K562 (cell line): ENCODE measurements around the gene PRKCG.

Source experiments
- ARHGAP35 ChIP-seq: fragments of 450-650 bp; IDR thresholded peaks from 2 replicates; pipeline ENCODE4 v1.6.1; 2018; ENCODE audit not compliant: partially characterized antibody
- HMG20B ChIP-seq: fragments of 250-450 bp; sonication (Bioruptor Pico); IDR thresholded peaks from 2 replicates; pipeline ENCODE4 v1.5.0; 2021; ENCODE audit warnings: mild to moderate bottlenecking
- MAZ ChIP-seq, 2 experiments: fragments of 450-650 bp in 1 of 2; sonication (generic) in 1 of 2; formaldehyde crosslinking; IDR thresholded peaks in 1 of 2; conservative IDR thresholded peaks in 1 of 2; 2 replicates each; pipeline versions ENCODE4 v1.4.0 to v1.5.0; 2020; ENCODE audit warnings: mild to moderate bottlenecking in 1 of 2, missing genetic modification reagents in 1 of 2
- MYC ChIP-seq, 2 experiments: fragments of 250-450 bp in 1 of 2; sonication (Bioruptor Pico) in 1 of 2; IDR thresholded peaks; 2 replicates each; pipeline versions ENCODE4 v1.5.1 to v1.6.1; 2012 to 2021; ENCODE audit warnings: low read depth in 2 of 2, borderline replicate concordance in 1 of 2, improper control_type of control experiment in 1 of 2, low read length in 1 of 2, mild to moderate bottlenecking in 1 of 2, moderate library complexity in 1 of 2
- PRPF4 ChIP-seq: fragments of 200-400 bp; formaldehyde crosslinking; IDR thresholded peaks from one replicate; pipeline ENCODE4 v1.6.1; 2017; ENCODE audit warnings: low read length, low read depth, mild to moderate bottlenecking; ENCODE audit not compliant: insufficient read depth, poor library complexity, severe bottlenecking
- PTBP1 ChIP-seq: fragments of 200-400 bp; formaldehyde crosslinking; IDR thresholded peaks from 2 replicates; pipeline ENCODE4 v1.6.1; 2017; ENCODE audit warnings: low read depth, low read length
- ZBED1 ChIP-seq: IDR thresholded peaks from 2 replicates; pipeline ENCODE4 v1.6.1; 2014
- ZNF785 ChIP-seq: fragments of 250-450 bp; sonication (Bioruptor Pico); IDR thresholded peaks from 2 replicates; pipeline ENCODE4 v1.4.0; 2020; ENCODE audit warnings: mild to moderate bottlenecking
- TF ChIP-seq, protein P1 (sequence below): sonication (generic); formaldehyde crosslinking; IDR thresholded peaks from 2 replicates; pipeline ENCODE4 v1.9.0; 2022; ENCODE audit warnings: mild to moderate bottlenecking, missing genetic modification reagents
- TF ChIP-seq, protein P2 (sequence below): fragments of 450-650 bp; IDR thresholded peaks from 2 replicates; pipeline ENCODE4 v1.6.1; 2018; ENCODE audit not compliant: partially characterized antibody
- TF ChIP-seq, protein P3 (sequence below), 3 experiments: IDR thresholded peaks in 2 of 3; conservative IDR thresholded peaks in 1 of 3; 2 replicates each; pipeline ENCODE4 v1.5.1; 2011 to 2012; ENCODE audit warnings: low read length in 3 of 3, mild to moderate bottlenecking in 3 of 3, control low read depth in 2 of 3, improper control_type of control experiment in 1 of 3, inconsistent platforms in 1 of 3, low read depth in 1 of 3, mixed read lengths in 1 of 3, moderate library complexity in 1 of 3; ENCODE audit not compliant: insufficient read depth in 2 of 3
- TF ChIP-seq, protein P4 (sequence below): fragments of 250-450 bp; sonication (Bioruptor Pico); IDR thresholded peaks from 2 replicates; pipeline ENCODE4 v1.5.0; 2021; ENCODE audit warnings: mild to moderate bottlenecking, moderate library complexity

DNA sequence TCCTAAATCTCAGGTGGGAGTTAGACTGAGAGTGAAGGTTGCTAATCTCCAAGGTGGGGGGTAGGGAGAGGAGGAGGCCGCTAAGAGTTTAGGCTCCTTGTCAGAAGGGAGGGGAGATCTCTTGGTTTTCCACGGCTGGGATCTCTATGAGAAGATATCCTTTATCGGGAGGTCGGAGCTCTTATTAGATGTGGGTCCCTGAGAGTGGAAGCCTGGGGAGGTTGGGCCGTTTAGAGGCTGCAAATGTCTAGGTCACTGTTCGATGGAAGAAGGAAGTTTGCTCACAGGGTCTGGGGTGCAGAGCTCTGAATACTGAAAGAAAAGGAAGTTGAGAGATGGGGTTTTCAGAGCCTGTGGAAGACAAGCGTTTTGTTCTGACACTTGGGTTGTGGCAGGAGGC, 10.5 kb upstream of the PRKCG start:
- TF ChIP-seq ARHGAP35 (no peak), MYC (IDR thresholded peaks at IDR 0.05; ENCODE audit: low read depth, low read length) (no peak), MYC (CRISPR knock-in tag; IDR thresholded peaks at IDR 0.05; ENCODE audit: borderline replicate concordance, low read depth) (no peak), PRPF4 (no peak), ZNF785 (CRISPR knock-in tag) (no peak), MAZ (CRISPR knock-in tag; conservative IDR thresholded peaks at IDR 0.05 in 1 of 2, IDR thresholded peaks at IDR 0.05 in 1 of 2) (no peak), ZBED1 (no peak), HMG20B (no peak), PTBP1 (no peak)
- TF ChIP-seq, protein P1, sequence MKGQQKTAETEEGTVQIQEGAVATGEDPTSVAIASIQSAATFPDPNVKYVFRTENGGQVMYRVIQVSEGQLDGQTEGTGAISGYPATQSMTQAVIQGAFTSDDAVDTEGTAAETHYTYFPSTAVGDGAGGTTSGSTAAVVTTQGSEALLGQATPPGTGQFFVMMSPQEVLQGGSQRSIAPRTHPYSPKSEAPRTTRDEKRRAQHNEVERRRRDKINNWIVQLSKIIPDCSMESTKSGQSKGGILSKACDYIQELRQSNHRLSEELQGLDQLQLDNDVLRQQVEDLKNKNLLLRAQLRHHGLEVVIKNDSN = no peak
- TF ChIP-seq, protein P2, sequence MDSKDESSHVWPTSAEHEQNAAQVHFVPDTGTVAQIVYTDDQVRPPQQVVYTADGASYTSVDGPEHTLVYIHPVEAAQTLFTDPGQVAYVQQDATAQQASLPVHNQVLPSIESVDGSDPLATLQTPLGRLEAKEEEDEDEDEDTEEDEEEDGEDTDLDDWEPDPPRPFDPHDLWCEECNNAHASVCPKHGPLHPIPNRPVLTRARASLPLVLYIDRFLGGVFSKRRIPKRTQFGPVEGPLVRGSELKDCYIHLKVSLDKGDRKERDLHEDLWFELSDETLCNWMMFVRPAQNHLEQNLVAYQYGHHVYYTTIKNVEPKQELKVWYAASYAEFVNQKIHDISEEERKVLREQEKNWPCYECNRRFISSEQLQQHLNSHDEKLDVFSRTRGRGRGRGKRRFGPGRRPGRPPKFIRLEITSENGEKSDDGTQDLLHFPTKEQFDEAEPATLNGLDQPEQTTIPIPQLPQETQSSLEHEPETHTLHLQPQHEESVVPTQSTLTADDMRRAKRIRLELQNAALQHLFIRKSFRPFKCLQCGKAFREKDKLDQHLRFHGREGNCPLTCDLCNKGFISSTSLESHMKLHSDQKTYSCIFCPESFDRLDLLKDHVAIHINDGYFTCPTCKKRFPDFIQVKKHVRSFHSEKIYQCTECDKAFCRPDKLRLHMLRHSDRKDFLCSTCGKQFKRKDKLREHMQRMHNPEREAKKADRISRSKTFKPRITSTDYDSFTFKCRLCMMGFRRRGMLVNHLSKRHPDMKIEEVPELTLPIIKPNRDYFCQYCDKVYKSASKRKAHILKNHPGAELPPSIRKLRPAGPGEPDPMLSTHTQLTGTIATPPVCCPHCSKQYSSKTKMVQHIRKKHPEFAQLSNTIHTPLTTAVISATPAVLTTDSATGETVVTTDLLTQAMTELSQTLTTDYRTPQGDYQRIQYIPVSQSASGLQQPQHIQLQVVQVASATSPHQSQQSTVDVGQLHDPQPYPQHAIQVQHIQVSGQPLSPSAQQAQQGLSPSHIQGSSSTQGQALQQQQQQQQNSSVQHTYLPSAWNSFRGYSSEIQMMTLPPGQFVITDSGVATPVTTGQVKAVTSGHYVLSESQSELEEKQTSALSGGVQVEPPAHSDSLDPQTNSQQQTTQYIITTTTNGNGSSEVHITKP = no peak
- TF ChIP-seq, protein P3, sequence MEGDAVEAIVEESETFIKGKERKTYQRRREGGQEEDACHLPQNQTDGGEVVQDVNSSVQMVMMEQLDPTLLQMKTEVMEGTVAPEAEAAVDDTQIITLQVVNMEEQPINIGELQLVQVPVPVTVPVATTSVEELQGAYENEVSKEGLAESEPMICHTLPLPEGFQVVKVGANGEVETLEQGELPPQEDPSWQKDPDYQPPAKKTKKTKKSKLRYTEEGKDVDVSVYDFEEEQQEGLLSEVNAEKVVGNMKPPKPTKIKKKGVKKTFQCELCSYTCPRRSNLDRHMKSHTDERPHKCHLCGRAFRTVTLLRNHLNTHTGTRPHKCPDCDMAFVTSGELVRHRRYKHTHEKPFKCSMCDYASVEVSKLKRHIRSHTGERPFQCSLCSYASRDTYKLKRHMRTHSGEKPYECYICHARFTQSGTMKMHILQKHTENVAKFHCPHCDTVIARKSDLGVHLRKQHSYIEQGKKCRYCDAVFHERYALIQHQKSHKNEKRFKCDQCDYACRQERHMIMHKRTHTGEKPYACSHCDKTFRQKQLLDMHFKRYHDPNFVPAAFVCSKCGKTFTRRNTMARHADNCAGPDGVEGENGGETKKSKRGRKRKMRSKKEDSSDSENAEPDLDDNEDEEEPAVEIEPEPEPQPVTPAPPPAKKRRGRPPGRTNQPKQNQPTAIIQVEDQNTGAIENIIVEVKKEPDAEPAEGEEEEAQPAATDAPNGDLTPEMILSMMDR (IDR thresholded peaks at IDR 0.05 in 2 of 3, conservative IDR thresholded peaks at IDR 0.05 in 1 of 3; ENCODE audit: insufficient read depth in 2 of 3, low read depth in 1 of 3, low read length in 3 of 3) = no peak
- TF ChIP-seq, protein P4, sequence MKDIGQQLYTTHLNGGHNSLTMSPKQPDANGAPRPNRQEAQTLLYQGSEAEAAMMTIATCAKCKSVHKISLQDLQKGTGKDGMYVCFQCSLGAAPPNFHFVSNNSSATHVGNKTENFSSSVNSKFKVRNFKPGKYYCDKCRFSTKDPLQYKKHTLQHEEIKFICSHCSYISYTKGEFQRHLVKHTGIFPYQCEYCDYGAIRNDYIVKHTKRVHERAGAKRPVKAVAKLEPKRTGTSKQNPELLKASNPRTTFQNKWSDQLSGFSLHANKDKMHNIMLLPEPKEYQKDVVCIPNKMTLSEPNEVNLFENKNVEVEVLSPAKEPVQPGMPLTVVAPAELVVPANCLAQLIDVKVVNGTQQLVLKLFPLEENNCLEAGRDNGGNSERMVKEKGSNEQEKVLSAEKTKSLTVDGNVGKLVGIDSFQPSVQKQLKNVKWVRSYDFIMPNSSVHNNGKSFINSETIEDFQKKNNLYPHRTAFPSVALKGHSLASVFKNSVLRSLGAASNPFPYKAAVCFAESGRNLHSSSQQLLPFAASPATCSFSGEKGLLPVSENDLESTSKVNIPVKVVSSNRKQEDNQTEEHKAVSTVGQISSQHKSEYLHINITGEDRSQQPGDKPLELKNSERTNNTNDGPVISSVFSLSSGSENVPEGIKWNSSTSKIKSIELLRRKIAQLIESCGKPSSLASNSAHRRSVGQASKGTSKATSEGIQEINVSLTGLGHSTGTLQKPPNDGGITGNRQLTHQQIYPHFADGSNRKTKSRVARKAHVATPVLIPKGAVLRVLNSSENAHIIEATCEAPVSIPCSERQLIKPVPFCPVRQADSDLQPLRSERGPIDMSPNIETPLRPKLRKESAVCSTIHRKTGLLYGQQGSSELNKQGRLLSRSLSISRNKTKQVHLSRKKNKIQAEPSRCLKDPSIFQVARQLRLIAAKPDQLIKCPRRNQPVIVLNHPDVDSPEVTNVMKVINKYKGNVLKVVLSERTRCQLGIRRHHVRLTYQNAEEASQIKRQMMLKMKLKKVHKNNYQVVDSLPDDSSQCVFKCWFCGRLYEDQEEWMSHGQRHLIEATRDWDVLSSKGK (CRISPR knock-in tag) = no peak
